Muscle layer of duodenum (tissue), 2 donors: Measurements from ENCODE around the gene KCNH6.

Source experiments
- H3K27ac ChIP-seq: one replicate; pipeline ENCODE4 v1.7.0; 2013; ENCODE audit warnings: mild to moderate bottlenecking, low read length
- H3K27me3 ChIP-seq: one replicate; pipeline ENCODE4 v1.7.0; 2013; ENCODE audit warnings: low read depth, mild to moderate bottlenecking, control low read depth, low read length
- H3K36me3 ChIP-seq, 2 donors: one replicate each; pipeline ENCODE4 v1.7.0; 2013; ENCODE audit warnings: low read length in 2 of 2, control low read depth in 1 of 2, mild to moderate bottlenecking in 1 of 2; ENCODE audit not compliant: insufficient read depth in 2 of 2, control insufficient read depth in 1 of 2
- H3K4me1 ChIP-seq, 2 donors: one replicate each; pipeline ENCODE4 v1.7.0; 2013; ENCODE audit warnings: low read length in 2 of 2, mild to moderate bottlenecking in 2 of 2, control low read depth in 1 of 2, moderate library complexity in 1 of 2; ENCODE audit not compliant: insufficient read depth in 2 of 2, control insufficient read depth in 1 of 2
- H3K4me3 ChIP-seq, 2 donors: one replicate each; pipeline ENCODE4 v1.7.0; 2013; ENCODE audit warnings: low read length in 2 of 2, low read depth in 1 of 2, mild to moderate bottlenecking in 1 of 2
- H3K9me3 ChIP-seq, 2 donors: one replicate each; pipeline ENCODE4 v1.7.0; 2013; ENCODE audit warnings: low read length in 2 of 2, control low read depth in 1 of 2, mild to moderate bottlenecking in 1 of 2; ENCODE audit not compliant: control insufficient read depth in 1 of 2
- donor health status: healthy.

KCNH6 gene

DNA sequence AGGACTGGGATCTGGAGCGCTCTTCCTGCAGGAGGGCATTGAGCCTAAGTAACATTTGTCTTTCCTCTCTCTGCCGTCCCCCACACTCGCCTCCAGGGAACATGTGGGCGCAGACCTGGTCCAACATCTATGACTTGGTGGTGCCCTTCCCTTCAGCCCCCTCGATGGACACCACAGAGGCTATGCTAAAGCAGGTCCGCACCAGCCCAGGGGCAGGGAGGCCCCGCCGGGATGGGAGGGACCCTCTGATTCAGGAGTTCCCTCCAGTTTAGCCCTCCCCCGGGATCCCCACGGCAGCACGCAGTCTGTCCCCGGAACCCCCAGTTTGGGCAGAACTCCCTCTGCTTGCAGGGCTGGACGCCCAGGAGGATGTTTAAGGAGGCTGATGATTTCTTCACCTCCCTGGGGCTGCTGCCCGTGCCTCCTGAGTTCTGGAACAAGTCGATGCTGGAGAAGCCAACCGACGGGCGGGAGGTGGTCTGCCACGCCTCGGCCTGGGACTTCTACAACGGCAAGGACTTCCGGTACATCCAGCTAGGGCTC, 32.2 kb upstream of the KCNH6 start:
- Histone ChIP-seq H3K27ac (no peak overlapping the region), H3K9me3 (no peaks in the 10 kb centered on the region), H3K4me1 (no peaks in the 10 kb centered on the region), H3K27me3 (no peaks in the 10 kb centered on the region), H3K36me3 (no peaks in the 10 kb centered on the region), H3K4me3 (no peak overlapping the region)

DNA sequence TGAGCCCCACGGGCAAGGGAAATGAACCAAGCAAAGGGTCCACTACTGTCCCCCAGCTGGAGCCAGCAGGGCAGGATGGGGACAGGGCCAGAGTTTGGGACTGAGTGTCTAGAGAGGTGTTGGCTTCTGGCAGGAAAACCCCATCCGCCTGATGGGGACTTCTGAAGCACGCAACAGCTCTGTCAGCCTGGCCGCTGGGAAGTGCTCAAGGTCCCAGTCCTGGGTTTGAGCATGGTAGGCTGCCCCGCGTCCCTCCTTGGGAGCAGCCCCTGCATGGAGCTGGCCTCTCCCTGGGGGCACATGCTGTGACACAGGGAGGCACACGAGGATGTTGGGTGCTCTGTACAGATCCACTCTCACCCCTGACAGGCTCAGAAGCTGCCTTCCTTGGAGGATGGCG, 31.7 kb upstream of the KCNH6 start:
- H3K9me3 ChIP-seq: no peaks in the 10 kb centered on the region
- H3K36me3 ChIP-seq: no peaks in the 10 kb centered on the region
- H3K27me3 ChIP-seq: no peaks in the 10 kb centered on the region
- no peaks in the 10 kb centered on the region for H3K4me1 ChIP-seq
- H3K4me3 ChIP-seq: no peak overlapping the region
- H3K27ac ChIP-seq: no peak overlapping the region

DNA sequence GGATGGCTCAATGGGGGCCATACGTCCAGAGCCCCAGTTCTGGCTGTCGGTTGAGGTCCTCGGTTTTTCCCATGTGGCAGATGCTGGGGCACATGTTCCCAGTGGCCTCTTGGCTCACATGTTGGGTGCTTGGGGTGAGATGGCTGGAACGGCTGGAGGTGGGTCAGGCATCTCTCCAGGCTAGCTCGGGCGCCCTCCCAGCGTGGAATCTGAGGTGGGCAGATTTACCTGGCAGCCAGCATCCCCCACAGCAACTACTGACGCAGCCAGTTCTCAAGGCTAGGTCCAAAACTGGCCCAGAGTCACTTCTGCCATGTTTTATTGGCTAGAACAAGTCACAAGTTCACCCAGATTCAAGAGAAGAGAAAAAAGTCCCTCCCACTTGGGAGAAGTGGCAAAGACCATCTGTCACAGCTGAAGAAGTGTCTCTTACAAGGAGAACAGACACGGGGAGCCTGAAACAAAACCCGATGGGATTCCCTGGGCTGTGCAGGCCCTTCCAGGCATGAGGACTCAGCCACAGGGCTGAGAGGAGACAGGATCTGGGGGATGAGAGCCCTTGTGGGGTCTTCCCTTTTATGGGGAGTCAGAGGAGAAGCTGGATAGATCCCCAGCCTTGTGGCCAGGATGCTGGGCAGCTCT, 31.1 kb upstream of the KCNH6 start:
- Histone ChIP-seq H3K4me3 (no peak overlapping the region), H3K9me3 (no peaks in the 10 kb centered on the region), H3K27ac (no peak overlapping the region), H3K4me1 (no peaks in the 10 kb centered on the region), H3K27me3 (no peaks in the 10 kb centered on the region), H3K36me3 (no peaks in the 10 kb centered on the region)

DNA sequence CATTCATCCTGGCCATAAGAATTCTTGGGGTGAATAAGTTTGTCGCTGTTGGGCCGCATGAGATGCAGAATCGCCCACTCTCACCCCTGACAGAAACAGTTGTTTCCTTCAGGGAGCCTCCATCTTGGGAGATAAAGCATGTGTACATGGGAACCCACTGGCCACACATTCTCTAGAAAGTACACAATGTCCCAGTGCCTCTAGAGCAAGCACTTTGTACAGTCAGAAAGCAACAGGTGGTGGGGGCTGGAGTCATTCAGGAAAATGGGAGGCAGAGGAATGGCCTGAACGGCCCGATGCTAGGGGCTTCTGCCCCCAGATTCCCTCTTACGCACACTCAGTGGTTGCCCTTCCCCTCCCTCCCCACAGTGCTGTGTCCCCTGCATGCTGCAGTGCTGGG, 30.2 kb upstream of the KCNH6 start:
- no peaks in the 10 kb centered on the region for H3K36me3 ChIP-seq

DNA sequence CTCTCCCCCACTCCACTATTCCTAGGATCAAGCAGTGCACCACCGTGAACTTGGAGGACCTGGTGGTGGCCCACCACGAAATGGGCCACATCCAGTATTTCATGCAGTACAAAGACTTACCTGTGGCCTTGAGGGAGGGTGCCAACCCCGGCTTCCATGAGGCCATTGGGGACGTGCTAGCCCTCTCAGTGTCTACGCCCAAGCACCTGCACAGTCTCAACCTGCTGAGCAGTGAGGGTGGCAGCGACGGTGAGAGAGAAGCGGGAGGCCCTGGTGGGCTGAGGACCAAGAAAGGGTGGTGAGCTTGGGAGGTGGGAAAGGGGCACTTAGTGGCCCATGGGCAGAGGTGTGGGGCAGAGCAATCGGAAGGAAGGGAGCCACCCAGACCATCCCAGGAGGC, 29.7 kb upstream of the KCNH6 start:
- Histone ChIP-seq H3K27ac (no peak overlapping the region), H3K36me3 (no peaks in the 10 kb centered on the region), H3K9me3 (no peaks in the 10 kb centered on the region), H3K4me3 (no peak overlapping the region), H3K4me1 (no peaks in the 10 kb centered on the region), H3K27me3 (no peaks in the 10 kb centered on the region)

More for the DNA sequence above, 30.2 kb upstream of the KCNH6 start:
- Histone ChIP-seq H3K9me3 (no peaks in the 10 kb centered on the region), H3K27ac (no peak overlapping the region), H3K27me3 (no peaks in the 10 kb centered on the region), H3K4me3 (no peak overlapping the region), H3K4me1 (no peaks in the 10 kb centered on the region)

DNA sequence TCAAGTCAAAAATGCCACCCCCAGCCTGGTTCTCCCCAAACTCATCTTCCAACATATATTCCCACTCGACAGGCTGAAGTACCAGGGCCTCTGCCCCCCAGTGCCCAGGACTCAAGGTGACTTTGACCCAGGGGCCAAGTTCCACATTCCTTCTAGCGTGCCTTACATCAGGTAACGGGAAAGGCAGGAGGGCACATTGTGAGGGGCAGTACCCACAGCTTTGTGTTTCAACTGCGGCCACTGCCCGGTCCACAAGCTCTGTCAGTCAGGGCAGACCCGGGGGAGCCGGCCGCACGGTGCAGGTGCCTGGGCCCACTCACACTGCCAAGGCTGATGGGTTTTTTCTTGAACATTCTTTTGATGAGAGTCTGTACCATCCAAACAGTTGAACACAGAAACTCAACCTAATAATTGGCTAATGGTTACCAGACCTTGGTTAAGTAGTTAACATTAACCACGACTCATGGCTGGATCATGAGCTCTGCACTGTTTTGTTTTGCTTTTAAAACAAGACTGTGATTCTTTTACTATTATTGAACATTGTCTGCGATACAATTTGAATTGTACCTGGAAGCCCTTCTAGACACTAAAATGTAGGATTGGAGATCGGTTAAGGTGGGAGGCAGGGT, 28.7 kb upstream of the KCNH6 start:
- Histone ChIP-seq H3K27ac (no peak overlapping the region), H3K4me1 (no peaks in the 10 kb centered on the region), H3K27me3 (no peaks in the 10 kb centered on the region), H3K9me3 (no peaks in the 10 kb centered on the region), H3K4me3 (no peak overlapping the region), H3K36me3 (no peaks in the 10 kb centered on the region)

DNA sequence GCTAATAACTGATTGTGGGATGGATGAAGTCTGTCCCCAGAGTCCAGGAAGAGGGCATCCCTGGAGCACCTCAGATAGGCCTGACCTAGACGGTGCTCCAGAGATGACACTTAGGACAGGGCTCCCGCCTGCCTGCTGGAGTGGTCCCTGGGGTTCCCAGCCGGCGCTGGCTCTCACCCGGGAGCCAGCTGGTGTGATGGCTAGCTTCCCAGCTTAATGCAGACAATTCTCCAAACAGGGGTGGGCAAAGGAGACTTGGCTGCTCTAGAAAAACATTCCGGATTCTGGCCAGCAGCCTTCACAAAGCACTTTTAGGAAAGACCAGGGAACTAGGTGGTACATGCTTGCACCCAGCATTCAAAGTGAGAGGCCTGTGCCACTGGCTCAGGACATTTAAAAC, 27.7 kb upstream of the KCNH6 start:
- no peaks in the 10 kb centered on the region for H3K9me3 ChIP-seq

DNA sequence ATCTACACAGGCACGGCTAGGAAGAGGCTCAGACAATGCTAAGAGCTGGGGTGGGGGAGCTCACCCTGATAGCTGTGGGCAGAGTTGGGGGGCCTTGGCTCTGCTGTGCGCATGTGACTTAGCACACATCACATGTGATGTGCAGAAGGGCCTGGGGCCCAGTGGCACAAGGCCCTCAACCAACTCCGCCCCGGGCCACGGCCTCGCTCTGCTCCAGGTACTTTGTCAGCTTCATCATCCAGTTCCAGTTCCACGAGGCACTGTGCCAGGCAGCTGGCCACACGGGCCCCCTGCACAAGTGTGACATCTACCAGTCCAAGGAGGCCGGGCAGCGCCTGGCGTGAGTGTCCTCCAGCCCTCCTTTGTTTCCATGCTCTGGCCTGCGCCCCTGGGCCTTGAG, 27.0 kb upstream of the KCNH6 start:
- no peaks in the 10 kb centered on the region for H3K36me3 ChIP-seq
- no peaks in the 10 kb centered on the region for H3K9me3 ChIP-seq
- H3K4me1 ChIP-seq: no peaks in the 10 kb centered on the region
- H3K27ac ChIP-seq: no peak overlapping the region
- no peaks in the 10 kb centered on the region for H3K27me3 ChIP-seq
- H3K4me3 ChIP-seq: no peak overlapping the region

More for the DNA sequence above, 27.7 kb upstream of the KCNH6 start:
- Histone ChIP-seq H3K27me3 (no peaks in the 10 kb centered on the region), H3K27ac (no peak overlapping the region), H3K4me3 (no peak overlapping the region), H3K4me1 (no peaks in the 10 kb centered on the region), H3K36me3 (no peaks in the 10 kb centered on the region)

DNA sequence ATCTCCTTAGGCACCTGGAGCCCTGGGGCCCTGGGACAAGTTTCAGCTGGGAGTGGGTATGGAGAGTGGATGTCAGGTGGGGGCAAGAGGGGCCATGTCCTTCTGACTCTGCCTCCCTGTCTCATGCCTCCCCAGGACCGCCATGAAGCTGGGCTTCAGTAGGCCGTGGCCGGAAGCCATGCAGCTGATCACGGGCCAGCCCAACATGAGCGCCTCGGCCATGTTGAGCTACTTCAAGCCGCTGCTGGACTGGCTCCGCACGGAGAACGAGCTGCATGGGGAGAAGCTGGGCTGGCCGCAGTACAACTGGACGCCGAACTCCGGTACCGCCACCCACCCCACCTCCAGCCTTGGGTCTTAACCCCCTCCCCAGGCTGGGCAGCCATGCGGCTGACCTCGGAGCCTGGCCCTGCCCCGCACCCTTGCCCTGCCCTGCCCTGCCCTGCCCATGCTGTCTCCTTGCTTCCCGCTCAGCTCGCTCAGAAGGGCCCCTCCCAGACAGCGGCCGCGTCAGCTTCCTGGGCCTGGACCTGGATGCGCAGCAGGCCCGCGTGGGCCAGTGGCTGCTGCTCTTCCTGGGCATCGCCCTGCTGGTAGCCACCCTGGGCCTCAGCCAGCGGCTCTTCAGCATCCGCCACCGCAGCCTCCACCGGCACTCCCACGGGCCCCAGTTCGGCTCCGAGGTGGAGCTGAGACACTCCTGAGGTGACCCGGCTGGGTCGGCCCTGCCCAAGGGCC, 26.3 kb upstream of the KCNH6 start:
- no peaks in the 10 kb centered on the region for H3K36me3 ChIP-seq
- no peaks in the 10 kb centered on the region for H3K4me1 ChIP-seq
- no peak overlapping the region for H3K27ac ChIP-seq
- H3K27me3 ChIP-seq: no peaks in the 10 kb centered on the region
- no peaks in the 10 kb centered on the region for H3K9me3 ChIP-seq
- H3K4me3 ChIP-seq: no peak overlapping the region

DNA sequence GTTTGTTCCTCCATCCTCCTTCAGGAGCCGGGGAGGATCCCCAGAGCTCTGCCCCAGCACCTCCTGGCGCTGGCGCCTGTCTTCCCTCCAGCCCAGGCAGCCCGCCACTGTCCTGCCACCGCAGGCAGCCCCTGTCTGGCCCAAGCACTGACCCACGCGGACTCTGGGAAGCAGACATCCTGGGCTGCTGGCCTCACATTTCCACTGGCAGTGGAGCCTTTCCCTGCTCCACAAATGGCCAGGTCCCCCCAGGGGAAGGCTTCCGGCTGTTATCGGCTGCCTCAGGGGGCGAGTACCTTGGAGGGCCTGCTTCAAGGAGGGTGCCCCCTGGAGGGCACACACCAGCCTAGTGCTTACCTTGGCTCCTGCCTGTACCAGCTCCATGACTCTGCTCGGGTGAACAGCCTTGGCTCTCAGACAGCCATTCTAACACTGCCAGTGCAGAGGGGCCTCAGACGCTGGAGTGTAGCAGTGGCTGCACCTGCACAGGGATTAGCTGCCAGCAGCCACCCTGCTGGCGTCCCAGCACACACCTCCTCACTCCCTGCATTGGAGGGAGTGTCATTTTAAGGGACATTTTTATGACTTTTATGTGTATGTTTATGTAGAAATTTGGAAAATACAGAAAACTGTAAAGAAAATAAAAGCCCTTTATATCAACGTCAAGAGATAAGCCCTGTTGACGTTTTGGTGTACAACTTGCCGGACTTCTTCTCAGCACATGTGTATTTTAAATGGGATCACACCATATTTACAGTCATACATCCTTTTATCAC, 25.3 kb upstream of the KCNH6 start:
- no peak overlapping the region for H3K27ac ChIP-seq
- no peak overlapping the region for H3K4me3 ChIP-seq
- H3K36me3 ChIP-seq: no peaks in the 10 kb centered on the region
- H3K27me3 ChIP-seq: no peaks in the 10 kb centered on the region
- H3K4me1 ChIP-seq: no peaks in the 10 kb centered on the region
- no peaks in the 10 kb centered on the region for H3K9me3 ChIP-seq

DNA sequence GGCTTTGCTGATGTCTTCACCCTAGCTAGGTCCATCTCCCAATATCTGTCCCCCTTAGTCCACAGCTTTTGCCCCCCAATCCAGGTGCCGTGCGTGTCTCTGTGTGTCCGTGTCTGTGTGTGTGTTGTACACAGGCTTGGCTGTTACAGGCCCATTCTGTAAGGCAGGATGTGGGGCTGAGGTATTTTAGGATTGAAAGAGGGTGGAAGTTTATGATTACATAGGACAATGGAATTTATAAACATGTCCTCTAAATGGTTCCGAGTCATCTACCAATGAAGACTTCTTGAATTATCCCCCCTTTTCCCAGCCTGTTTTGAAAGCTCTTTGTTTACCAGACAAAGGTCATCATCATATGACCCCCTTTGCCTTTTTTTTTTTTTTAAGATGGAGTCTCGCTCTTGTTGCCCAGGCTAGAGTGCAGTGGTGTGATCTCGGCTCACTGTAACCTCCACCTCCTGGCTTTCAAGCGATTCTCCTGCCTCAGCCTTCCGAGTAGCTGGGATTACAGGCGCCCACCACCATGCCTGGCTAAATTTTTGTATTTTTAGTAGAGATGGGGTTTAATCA, 24.4 kb upstream of the KCNH6 start:
- Histone ChIP-seq H3K4me1 (no peaks in the 10 kb centered on the region), H3K27ac (no peak overlapping the region), H3K36me3 (no peaks in the 10 kb centered on the region)

More for the DNA sequence above, 24.4 kb upstream of the KCNH6 start:
- Histone ChIP-seq H3K27me3 (no peaks in the 10 kb centered on the region), H3K9me3 (no peaks in the 10 kb centered on the region), H3K4me3 (no peak overlapping the region)
